K562 (cell line): ENCODE results near the gene HOXB3. TPM values are rescaled to one million over a fixed set of nuclear protein-coding genes. Genes with fewer than 3 reads are reported as not detected.

Experiments used
- CBX8 ChIP-seq: fragments of 200-600 bp; sonication (generic); IDR thresholded peaks from 2 replicates; pipeline ENCODE4 v1.6.1; 2012; ENCODE audit warnings: borderline replicate concordance, mixed run types, low read depth, mild to moderate bottlenecking, moderate library complexity, mixed read lengths, low read length, control low read depth, inconsistent platforms; ENCODE audit not compliant: poor library complexity, severe bottlenecking; ENCODE audit errors: extremely low read depth
- FOXJ2 ChIP-seq: fragments of 200-800 bp; sonication (Bioruptor generic); IDR thresholded peaks from 2 replicates; pipeline ENCODE4 v1.6.1; 2016; ENCODE audit warnings: missing genetic modification characterization, missing compliant biosample characterization
- HNRNPK ChIP-seq: fragments of 200-400 bp; formaldehyde crosslinking; IDR thresholded peaks from one replicate; pipeline ENCODE4 v1.6.1; 2018; ENCODE audit warnings: mild to moderate bottlenecking, low read depth, low read length; ENCODE audit not compliant: poor library complexity, severe bottlenecking
- KDM2B ChIP-seq: fragments of 250-450 bp; sonication (Bioruptor Pico); IDR thresholded peaks from 2 replicates; pipeline ENCODE4 v1.8.0; 2021; ENCODE audit warnings: mild to moderate bottlenecking, moderate library complexity
- L3MBTL2 ChIP-seq: fragments of 450-650 bp; IDR thresholded peaks from 2 replicates; pipeline ENCODE4 v1.6.1; 2016; ENCODE audit warnings: mild to moderate bottlenecking, moderate library complexity
- NCOA4 ChIP-seq: fragments of 450-650 bp; IDR thresholded peaks from 2 replicates; pipeline ENCODE4 v1.6.1; 2018; ENCODE audit warnings: mild to moderate bottlenecking; ENCODE audit not compliant: partially characterized antibody
- NFXL1 ChIP-seq: fragments of 450-650 bp; formaldehyde crosslinking; IDR thresholded peaks from 2 replicates; pipeline ENCODE4 v1.4.0; 2021; ENCODE audit warnings: mild to moderate bottlenecking
- NFYB ChIP-seq: IDR thresholded peaks from 2 replicates; pipeline ENCODE4 v1.6.1; 2011; ENCODE audit warnings: mild to moderate bottlenecking, moderate library complexity; ENCODE audit not compliant: insufficient read length; ENCODE audit errors: extremely low read depth
- RBM25 ChIP-seq: fragments of 200-400 bp; formaldehyde crosslinking; IDR thresholded peaks from 2 replicates; pipeline ENCODE4 v1.6.1; 2018; ENCODE audit warnings: low read length, low read depth, moderate library complexity; ENCODE audit not compliant: severe bottlenecking
- SMAD1 ChIP-seq: fragments of 150-350 bp; IDR thresholded peaks from 2 replicates; pipeline ENCODE4 v1.6.1; 2014; ENCODE audit warnings: low read length, low read depth; ENCODE audit not compliant: partially characterized antibody
- SRSF3 ChIP-seq: fragments of 200-400 bp; formaldehyde crosslinking; IDR thresholded peaks from 2 replicates; pipeline ENCODE4 v1.6.1; 2016; ENCODE audit warnings: mild to moderate bottlenecking, low read length, moderate library complexity; ENCODE audit not compliant: insufficient read depth
- TEAD1 ChIP-seq, 2 experiments: fragments of 450-650 bp in 1 of 2; sonication (generic) in 1 of 2; formaldehyde crosslinking; IDR thresholded peaks; 2 replicates each; pipeline versions ENCODE4 v1.4.0 to v1.8.0; 2020 to 2022; ENCODE audit warnings: mild to moderate bottlenecking in 2 of 2, missing genetic modification reagents in 1 of 2
- ZNF253 ChIP-seq: fragments of 250-450 bp; sonication (Bioruptor Pico); conservative IDR thresholded peaks from 2 replicates; pipeline ENCODE4 v1.6.1; 2021; ENCODE audit warnings: mild to moderate bottlenecking
- ZNF583 ChIP-seq: fragments of 250-450 bp; sonication (Bioruptor Pico); IDR thresholded peaks from 2 replicates; pipeline ENCODE4 v1.4.0; 2020
- ZNF764 ChIP-seq: fragments of 250-450 bp; sonication (Bioruptor Pico); IDR thresholded peaks from 2 replicates; pipeline ENCODE4 v1.4.0; 2020; ENCODE audit warnings: low read depth, mild to moderate bottlenecking, moderate library complexity
- ZNF780A ChIP-seq: fragments of 250-450 bp; sonication (Bioruptor Pico); IDR thresholded peaks from 2 replicates; pipeline ENCODE4 v1.5.0; 2021; ENCODE audit warnings: mild to moderate bottlenecking
- polyA plus RNA-seq, 8 experiments: library from polyadenylated mRNA; depleted of rRNA in 4 of 8; stranded (reverse) in 5 of 8; unstranded in 3 of 8; fragments of >200 nt; fragmentation: Nextera tagmentation in 2 of 8; fragmentation: Illumina TruSeq in 1 of 8; extraction: Ambion mirVana in 2 of 8; extraction: Trizol in 1 of 8; gene quantifications; 2 replicates each; pipeline versions ENCODE4 v1.2.1 to v1.2.3, GENCODE V29; 2011 to 2014; ENCODE audit warnings: inconsistent platforms in 1 of 8, missing spikeins in 1 of 8
- total RNA-seq, 7 experiments: library from RNA; depleted of rRNA in 6 of 7; stranded (reverse); fragments of >200 nt in 6 of 7; fragmentation: Illumina TruSeq in 2 of 7; extraction: Trizol in 2 of 7; gene quantifications; 2 replicates each; pipeline versions ENCODE4 v1.2.1 to v1.2.3, GENCODE V29; 2011 to 2021; ENCODE audit warnings: low replicate concordance in 1 of 7
- TF ChIP-seq, protein P1 (sequence below): sonication (generic); formaldehyde crosslinking; IDR thresholded peaks from 2 replicates; pipeline ENCODE4 v1.8.1; 2023; ENCODE audit warnings: mild to moderate bottlenecking, missing genetic modification reagents
- TF ChIP-seq, protein P2 (sequence below): fragments of 250-450 bp; sonication (Bioruptor Pico); IDR thresholded peaks from 2 replicates; pipeline ENCODE4 v1.6.1; 2021; ENCODE audit warnings: mild to moderate bottlenecking
- TF ChIP-seq, protein P3 (sequence below): fragments of 250-450 bp; sonication (Bioruptor Pico); IDR thresholded peaks from 2 replicates; pipeline ENCODE4 v1.8.0; 2022; ENCODE audit warnings: inconsistent platforms, mild to moderate bottlenecking, moderate library complexity, borderline replicate concordance
- TF ChIP-seq, protein P4 (sequence below), 3 experiments: fragments of 200-800 bp in 1 of 3; fragments of 250-450 bp in 1 of 3; fragments of 450-650 bp in 1 of 3; sonication (Bioruptor Pico) in 1 of 3; sonication (Bioruptor generic) in 1 of 3; formaldehyde crosslinking in 1 of 3; IDR thresholded peaks; 2 replicates each; pipeline versions ENCODE4 v1.6.1 to v1.8.0; 2016 to 2022; ENCODE audit warnings: mild to moderate bottlenecking in 2 of 3, missing genetic modification characterization in 2 of 3, missing compliant biosample characterization in 1 of 3, moderate library complexity in 1 of 3

HOXB3 gene
- total and polyA plus RNA-seq, 9 of the 15 experiments (the other 6 are each of a cell fraction or from before 2014, with no cell fraction given), result 2.4 to 41.3 (median 20.2) TPM

DNA sequence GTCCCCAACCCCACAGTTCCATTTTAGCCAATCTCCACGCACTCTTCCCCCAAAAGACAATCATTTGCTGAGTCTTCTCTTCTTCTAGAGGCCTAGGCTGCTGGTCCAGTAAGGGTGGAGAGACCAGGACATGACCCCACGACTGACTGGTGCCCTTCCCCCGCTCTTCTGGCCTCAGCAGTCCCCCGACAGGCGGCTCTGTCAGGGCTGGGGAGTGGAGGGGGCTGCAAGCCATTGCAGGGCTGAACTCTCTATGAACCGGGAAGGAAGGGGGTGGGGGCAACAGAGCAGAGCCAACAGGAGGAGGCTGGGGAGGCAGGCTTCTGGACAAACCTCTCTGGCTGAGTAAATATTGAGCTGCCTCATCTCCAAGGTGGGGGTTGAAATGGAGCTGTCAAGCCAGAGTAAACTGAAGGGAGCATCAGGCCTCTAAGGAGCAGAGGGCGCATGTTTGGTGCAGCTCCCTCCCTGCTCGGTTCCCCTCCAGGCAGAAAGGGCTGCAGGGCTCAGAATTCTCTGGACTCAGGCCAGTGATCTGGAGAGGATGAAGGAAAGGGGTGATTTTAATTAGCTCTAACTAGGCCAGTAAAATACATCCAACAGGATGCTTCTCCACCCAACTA, 67.9 kb downstream of the HOXB3 start (continued):
- no peak for TF ChIP-seq SRSF3
- TF ChIP-seq ZNF583 (CRISPR knock-in tag), result no peak
- TF ChIP-seq, protein P1, sequence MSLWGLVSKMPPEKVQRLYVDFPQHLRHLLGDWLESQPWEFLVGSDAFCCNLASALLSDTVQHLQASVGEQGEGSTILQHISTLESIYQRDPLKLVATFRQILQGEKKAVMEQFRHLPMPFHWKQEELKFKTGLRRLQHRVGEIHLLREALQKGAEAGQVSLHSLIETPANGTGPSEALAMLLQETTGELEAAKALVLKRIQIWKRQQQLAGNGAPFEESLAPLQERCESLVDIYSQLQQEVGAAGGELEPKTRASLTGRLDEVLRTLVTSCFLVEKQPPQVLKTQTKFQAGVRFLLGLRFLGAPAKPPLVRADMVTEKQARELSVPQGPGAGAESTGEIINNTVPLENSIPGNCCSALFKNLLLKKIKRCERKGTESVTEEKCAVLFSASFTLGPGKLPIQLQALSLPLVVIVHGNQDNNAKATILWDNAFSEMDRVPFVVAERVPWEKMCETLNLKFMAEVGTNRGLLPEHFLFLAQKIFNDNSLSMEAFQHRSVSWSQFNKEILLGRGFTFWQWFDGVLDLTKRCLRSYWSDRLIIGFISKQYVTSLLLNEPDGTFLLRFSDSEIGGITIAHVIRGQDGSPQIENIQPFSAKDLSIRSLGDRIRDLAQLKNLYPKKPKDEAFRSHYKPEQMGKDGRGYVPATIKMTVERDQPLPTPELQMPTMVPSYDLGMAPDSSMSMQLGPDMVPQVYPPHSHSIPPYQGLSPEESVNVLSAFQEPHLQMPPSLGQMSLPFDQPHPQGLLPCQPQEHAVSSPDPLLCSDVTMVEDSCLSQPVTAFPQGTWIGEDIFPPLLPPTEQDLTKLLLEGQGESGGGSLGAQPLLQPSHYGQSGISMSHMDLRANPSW (CRISPR knock-in tag), result no peak
- TF ChIP-seq L3MBTL2, result no peak
- no peak for TF ChIP-seq NFXL1 (CRISPR knock-in tag)
- no peak for TF ChIP-seq ZNF253 (CRISPR knock-in tag)
- no peak for TF ChIP-seq TEAD1 (CRISPR knock-in tag; IDR thresholded peaks at IDR 0.05)
- no peak for TF ChIP-seq FOXJ2 (tag)
- no peak for TF ChIP-seq HNRNPK
- no peak for TF ChIP-seq NCOA4
- TF ChIP-seq SMAD1, result peak; percentile 36
- TF ChIP-seq, protein P2, sequence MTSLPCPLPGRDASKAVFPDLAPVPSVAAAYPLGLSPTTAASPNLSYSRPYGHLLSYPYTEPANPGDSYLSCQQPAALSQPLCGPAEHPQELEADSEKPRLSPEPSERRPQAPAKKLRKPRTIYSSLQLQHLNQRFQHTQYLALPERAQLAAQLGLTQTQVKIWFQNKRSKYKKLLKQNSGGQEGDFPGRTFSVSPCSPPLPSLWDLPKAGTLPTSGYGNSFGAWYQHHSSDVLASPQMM (CRISPR knock-in tag), result no peak
- TF ChIP-seq, protein P3, sequence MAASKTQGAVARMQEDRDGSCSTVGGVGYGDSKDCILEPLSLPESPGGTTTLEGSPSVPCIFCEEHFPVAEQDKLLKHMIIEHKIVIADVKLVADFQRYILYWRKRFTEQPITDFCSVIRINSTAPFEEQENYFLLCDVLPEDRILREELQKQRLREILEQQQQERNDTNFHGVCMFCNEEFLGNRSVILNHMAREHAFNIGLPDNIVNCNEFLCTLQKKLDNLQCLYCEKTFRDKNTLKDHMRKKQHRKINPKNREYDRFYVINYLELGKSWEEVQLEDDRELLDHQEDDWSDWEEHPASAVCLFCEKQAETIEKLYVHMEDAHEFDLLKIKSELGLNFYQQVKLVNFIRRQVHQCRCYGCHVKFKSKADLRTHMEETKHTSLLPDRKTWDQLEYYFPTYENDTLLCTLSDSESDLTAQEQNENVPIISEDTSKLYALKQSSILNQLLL (CRISPR knock-in tag), result no peak
- TF ChIP-seq NFYB, result no peak
- no peak for TF ChIP-seq KDM2B
- TF ChIP-seq ZNF764 (CRISPR knock-in tag), result no peak
- TF ChIP-seq RBM25, result no peak
- no peak for TF ChIP-seq ZNF780A (CRISPR knock-in tag)
- TF ChIP-seq CBX8, result no peak
- TF ChIP-seq, protein P4, sequence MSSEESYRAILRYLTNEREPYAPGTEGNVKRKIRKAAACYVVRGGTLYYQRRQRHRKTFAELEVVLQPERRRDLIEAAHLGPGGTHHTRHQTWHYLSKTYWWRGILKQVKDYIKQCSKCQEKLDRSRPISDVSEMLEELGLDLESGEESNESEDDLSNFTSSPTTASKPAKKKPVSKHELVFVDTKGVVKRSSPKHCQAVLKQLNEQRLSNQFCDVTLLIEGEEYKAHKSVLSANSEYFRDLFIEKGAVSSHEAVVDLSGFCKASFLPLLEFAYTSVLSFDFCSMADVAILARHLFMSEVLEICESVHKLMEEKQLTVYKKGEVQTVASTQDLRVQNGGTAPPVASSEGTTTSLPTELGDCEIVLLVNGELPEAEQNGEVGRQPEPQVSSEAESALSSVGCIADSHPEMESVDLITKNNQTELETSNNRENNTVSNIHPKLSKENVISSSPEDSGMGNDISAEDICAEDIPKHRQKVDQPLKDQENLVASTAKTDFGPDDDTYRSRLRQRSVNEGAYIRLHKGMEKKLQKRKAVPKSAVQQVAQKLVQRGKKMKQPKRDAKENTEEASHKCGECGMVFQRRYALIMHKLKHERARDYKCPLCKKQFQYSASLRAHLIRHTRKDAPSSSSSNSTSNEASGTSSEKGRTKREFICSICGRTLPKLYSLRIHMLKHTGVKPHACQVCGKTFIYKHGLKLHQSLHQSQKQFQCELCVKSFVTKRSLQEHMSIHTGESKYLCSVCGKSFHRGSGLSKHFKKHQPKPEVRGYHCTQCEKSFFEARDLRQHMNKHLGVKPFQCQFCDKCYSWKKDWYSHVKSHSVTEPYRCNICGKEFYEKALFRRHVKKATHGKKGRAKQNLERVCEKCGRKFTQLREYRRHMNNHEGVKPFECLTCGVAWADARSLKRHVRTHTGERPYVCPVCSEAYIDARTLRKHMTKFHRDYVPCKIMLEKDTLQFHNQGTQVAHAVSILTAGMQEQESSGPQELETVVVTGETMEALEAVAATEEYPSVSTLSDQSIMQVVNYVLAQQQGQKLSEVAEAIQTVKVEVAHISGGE (CRISPR knock-in tag; IDR thresholded peaks at IDR 0.05), result no peak
